Muscle layer of duodenum (tissue), 2 donors: ENCODE measurements around the gene C19orf25.
"Not testable (repeated sequence)": the region's sequence is repeated elsewhere in the genome, so short reads cannot be mapped to it uniquely, and the experiment has no call there.

ENCODE experiments used
- H3K27ac ChIP-seq: one replicate; pipeline ENCODE4 v1.7.0; 2013; ENCODE audit warnings: mild to moderate bottlenecking, low read length
- H3K27me3 ChIP-seq: one replicate; pipeline ENCODE4 v1.7.0; 2013; ENCODE audit warnings: low read depth, mild to moderate bottlenecking, control low read depth, low read length
- H3K36me3 ChIP-seq, 2 donors: one replicate each; pipeline ENCODE4 v1.7.0; 2013; ENCODE audit warnings: low read length in 2 of 2, control low read depth in 1 of 2, mild to moderate bottlenecking in 1 of 2; ENCODE audit not compliant: insufficient read depth in 2 of 2, control insufficient read depth in 1 of 2
- H3K4me1 ChIP-seq, 2 donors: one replicate each; pipeline ENCODE4 v1.7.0; 2013; ENCODE audit warnings: low read length in 2 of 2, mild to moderate bottlenecking in 2 of 2, control low read depth in 1 of 2, moderate library complexity in 1 of 2; ENCODE audit not compliant: insufficient read depth in 2 of 2, control insufficient read depth in 1 of 2
- H3K4me3 ChIP-seq, 2 donors: one replicate each; pipeline ENCODE4 v1.7.0; 2013; ENCODE audit warnings: low read length in 2 of 2, low read depth in 1 of 2, mild to moderate bottlenecking in 1 of 2
- H3K9me3 ChIP-seq, 2 donors: one replicate each; pipeline ENCODE4 v1.7.0; 2013; ENCODE audit warnings: low read length in 2 of 2, control low read depth in 1 of 2, mild to moderate bottlenecking in 1 of 2; ENCODE audit not compliant: control insufficient read depth in 1 of 2
- donor health status: healthy.

C19orf25 gene

DNA sequence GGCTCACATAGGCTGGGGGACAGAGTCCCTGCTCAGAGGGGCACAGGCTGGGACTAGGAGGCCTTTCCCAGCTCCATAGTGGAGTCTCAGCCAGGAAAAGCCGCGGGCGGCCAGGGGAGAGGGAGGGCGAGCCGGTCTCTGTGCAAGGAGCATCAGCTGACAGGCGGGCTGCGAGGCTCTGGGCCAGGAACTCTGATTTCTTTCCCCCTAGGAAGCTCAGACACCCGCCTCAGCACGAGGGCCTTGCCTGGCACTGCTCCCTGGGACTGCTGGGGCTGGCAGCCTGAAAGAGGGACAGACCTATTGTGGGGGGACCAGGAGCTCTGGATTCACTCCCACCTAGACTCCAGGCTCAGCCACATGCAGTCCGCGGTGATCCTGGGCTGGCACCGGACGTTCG lies 42.6 kb upstream of the C19orf25 start:
- H3K9me3 ChIP-seq: no peaks in the 10 kb centered on the region
- no peak overlapping the region for H3K27ac ChIP-seq
- H3K36me3 ChIP-seq: no peaks in the 10 kb centered on the region
- peaks cover 0 to 3% of the 10 kb centered on the region in 2 donors for H3K4me1 ChIP-seq
- peaks cover 16% of the 10 kb centered on the region for H3K27me3 ChIP-seq
- H3K4me3 ChIP-seq: no peak overlapping the region

DNA sequence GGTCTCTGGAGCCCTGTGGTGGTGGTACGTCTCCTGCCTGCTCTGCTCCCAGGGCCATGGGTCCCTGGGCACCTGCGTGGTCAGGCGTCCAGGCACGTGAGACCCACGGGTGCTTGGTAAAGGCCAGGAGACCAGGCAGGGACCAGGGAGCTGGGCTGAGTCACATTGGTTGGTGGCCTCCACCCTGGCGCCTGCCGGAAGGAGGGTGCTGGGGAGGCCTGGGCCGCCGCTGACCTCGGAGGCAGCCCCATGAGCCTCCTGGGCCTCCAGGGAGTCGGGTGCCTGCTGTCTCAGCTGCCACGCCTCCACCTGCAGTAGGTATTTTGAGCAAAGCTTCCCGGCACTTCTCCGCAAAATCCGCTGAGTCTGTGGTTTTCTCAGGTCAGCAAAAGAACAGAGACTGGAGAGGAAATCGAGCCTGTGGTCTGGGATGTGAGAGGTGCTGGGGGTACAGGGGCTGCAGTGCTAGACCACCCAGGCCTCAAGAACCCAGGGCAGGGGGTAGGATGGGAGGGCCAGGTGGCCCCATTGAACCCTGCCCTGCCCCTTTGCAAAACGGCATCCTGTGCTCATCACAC lies 41.3 kb upstream of the C19orf25 start:
- Histone ChIP-seq H3K27ac (no peak overlapping the region), H3K9me3 (no peaks in the 10 kb centered on the region), H3K4me1 (peaks cover 0 to 3% of the 10 kb centered on the region in 2 donors), H3K4me3 (no peak overlapping the region), H3K36me3 (no peaks in the 10 kb centered on the region), H3K27me3 (peaks cover 16% of the 10 kb centered on the region)

DNA sequence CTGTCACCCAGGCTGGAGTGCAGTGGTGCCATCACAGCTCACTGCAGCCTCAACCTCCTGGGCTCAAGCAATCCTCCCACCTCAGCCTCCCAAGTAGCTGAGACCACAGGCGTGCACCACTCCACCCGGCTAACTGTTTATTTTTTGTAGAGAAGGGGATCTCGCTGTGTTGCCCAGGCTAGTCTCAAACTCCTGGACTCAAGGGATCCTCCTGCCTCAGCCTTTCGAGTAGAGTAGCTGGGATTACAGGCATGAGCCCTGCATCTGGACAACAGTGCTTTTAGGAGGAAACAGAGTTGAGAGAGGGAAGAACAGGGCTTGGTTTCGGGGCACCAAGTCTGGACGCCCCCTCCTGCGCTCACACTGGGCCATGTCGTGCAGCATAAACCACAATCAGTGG lies 40.8 kb upstream of the C19orf25 start:
- peaks cover 11% of the 10 kb centered on the region for H3K27me3 ChIP-seq
- not testable (repeated sequence) for H3K4me3 ChIP-seq, H3K4me1 ChIP-seq

DNA sequence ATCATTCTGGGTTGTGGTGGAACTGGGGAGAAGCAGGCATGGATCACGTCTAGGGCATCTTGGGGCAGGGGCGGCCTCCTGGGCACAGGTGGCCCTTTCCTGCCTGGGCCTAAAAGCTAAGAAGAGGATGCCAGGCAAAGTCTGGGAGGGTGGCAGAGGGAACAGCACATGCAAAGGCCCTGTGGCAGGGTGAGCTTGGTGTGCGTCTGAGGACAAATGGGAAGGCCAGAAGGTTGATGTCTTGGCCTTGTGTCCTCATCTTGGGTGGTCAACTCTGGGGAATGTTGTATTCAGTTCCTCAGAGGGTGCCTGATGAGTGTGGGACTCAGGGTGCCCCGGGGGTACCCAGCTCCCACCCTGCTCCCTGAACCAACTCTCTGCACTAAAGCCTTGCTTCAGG lies 39.5 kb upstream of the C19orf25 start:
- H3K27me3 ChIP-seq: peaks cover 5% of the 10 kb centered on the region
- H3K4me3 ChIP-seq: no peak overlapping the region
- no peak overlapping the region for H3K27ac ChIP-seq
- H3K36me3 ChIP-seq: no peaks in the 10 kb centered on the region
- peaks cover 0 to 2% of the 10 kb centered on the region in 2 donors for H3K4me1 ChIP-seq
- no peaks in the 10 kb centered on the region for H3K9me3 ChIP-seq

More for the DNA sequence above, 40.8 kb upstream of the C19orf25 start:
- H3K36me3 ChIP-seq, H3K9me3 ChIP-seq, H3K27ac ChIP-seq: not testable (repeated sequence)

DNA sequence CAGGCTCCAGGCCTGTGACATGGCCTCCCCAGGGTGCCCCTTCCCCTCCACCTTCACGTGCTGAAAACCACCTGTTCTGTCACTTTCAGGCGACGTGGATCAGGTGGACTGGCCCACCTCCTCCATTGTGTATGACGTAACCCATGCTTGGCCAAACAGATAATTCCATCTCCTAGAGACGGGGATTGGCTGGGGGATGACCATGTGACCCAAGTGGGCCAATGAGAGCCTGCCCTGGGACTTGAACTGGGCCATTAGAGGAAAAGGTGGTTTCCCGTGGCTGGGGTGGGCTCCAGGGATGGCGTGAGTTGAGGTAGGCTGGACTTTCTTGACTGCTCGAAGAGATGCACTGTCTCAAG lies 37.4 kb upstream of the C19orf25 start:
- no peak overlapping the region for H3K27ac ChIP-seq
- peaks cover 0 to 7% of the 10 kb centered on the region in 2 donors for H3K4me1 ChIP-seq
- H3K4me3 ChIP-seq: no peak overlapping the region
- no peaks in the 10 kb centered on the region for H3K36me3 ChIP-seq
- H3K27me3 ChIP-seq: peaks cover 3% of the 10 kb centered on the region
- no peaks in the 10 kb centered on the region for H3K9me3 ChIP-seq

DNA sequence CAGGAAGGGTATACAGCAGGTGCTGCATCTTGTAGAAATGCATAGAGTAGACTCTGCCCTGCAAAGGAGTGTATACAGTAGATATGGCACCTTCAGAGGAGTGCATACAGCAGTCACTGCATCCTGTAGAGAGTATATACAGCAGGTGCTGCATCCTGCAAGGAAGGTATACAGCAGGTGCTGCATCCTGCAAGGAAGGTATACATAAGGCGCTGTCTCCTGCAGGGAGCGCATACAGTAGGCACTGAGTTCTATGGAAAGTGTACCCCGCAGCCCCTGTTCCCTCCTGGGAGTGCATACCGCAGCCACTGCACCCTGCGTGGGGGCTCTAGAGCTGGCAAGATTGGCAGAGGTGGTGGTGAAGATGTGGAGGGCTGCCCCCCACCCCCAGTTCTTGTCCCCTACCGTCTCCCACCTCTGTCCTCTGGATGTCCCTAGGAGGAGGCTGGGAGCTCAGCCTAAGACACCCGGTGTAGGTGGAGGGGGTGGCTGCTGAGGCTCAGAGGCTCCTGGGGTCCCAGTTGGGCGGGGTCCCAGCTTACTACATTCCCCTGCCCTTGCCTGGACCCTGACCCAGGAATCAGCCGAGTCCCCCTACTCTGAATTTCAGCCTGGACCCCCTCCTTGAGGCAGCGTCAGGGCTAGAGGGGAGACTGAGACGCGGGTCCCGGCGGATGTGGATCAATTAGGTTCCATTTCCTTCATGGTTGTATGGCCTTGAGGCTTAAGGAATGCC lies 36.1 kb upstream of the C19orf25 start:
- Histone ChIP-seq H3K27ac (no peak overlapping the region), H3K4me1 (peaks cover 0 to 7% of the 10 kb centered on the region in 2 donors), H3K9me3 (no peaks in the 10 kb centered on the region), H3K27me3 (peaks cover 3% of the 10 kb centered on the region), H3K4me3 (no peak overlapping the region), H3K36me3 (no peaks in the 10 kb centered on the region)

DNA sequence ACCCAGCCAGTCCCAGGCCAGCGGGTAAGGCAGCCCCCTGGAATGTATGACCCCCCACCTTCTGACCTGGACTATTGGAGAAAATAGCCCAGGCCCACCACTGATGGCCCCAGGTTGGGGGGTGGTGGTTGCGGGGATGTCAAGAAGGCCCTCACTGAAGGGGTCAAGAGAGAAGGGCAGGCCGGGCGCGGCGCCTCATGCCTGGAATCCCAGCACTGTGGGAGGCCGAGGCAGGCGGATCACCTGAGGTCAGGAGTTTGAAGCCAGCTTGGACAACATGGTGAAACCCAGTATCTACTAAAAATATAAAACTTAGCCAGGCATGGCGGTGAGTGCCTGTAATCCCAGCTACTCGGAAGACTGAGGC lies 35.3 kb upstream of the C19orf25 start:
- H3K4me1 ChIP-seq: peaks cover 0 to 7% of the 10 kb centered on the region in 2 donors
- no peak overlapping the region for H3K4me3 ChIP-seq
- H3K27me3 ChIP-seq: peaks cover 3% of the 10 kb centered on the region
- no peaks in the 10 kb centered on the region for H3K36me3 ChIP-seq
- no peaks in the 10 kb centered on the region for H3K9me3 ChIP-seq
- H3K27ac ChIP-seq: no peak overlapping the region

DNA sequence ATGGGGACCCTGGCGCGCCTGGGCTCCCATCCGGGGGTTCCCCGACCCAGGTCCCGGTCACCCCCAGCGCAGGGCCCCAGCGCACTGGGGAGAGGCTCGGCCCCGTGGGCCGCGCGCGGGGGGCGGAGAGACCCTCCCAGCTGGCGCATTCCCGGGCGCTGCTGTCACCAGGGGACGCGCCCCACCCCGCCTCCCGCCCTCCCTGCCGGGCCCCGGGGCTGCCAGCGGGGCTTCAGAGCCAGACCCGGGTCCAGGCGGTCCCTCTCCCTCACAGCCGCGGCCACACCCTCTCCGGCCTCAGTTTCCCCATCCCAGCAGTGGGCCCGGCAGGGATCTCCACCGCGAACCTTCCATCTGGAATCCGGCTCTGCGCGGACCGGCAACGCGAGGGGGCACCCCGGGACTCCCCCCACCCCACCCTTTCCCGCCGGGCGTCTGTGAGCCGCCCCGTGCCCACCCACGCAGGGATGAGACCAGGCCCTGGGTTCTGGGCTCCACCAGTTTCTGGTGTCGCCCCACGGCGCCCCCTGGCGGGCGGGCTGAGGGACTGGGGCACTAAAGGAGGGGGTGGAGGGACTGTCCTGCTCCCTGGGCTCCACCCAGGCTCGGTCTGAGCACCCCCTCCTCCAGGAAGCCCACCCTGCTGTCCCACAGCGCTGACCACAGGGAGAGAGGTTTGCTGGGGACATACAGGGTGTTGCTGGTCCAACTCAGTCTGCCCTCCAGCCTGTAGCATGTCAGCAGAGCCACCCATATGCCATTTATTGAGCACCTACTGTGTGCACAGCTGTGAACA lies 34.7 kb upstream of the C19orf25 start:
- H3K36me3 ChIP-seq: no peaks in the 10 kb centered on the region
- H3K27me3 ChIP-seq: peaks cover 3% of the 10 kb centered on the region
- no peaks in the 10 kb centered on the region for H3K9me3 ChIP-seq
- peak overlapping the region in 1 of 2 donors; percentile 61 for H3K4me3 ChIP-seq
- no peak overlapping the region for H3K27ac ChIP-seq
- H3K4me1 ChIP-seq: peaks cover 0 to 7% of the 10 kb centered on the region in 2 donors

DNA sequence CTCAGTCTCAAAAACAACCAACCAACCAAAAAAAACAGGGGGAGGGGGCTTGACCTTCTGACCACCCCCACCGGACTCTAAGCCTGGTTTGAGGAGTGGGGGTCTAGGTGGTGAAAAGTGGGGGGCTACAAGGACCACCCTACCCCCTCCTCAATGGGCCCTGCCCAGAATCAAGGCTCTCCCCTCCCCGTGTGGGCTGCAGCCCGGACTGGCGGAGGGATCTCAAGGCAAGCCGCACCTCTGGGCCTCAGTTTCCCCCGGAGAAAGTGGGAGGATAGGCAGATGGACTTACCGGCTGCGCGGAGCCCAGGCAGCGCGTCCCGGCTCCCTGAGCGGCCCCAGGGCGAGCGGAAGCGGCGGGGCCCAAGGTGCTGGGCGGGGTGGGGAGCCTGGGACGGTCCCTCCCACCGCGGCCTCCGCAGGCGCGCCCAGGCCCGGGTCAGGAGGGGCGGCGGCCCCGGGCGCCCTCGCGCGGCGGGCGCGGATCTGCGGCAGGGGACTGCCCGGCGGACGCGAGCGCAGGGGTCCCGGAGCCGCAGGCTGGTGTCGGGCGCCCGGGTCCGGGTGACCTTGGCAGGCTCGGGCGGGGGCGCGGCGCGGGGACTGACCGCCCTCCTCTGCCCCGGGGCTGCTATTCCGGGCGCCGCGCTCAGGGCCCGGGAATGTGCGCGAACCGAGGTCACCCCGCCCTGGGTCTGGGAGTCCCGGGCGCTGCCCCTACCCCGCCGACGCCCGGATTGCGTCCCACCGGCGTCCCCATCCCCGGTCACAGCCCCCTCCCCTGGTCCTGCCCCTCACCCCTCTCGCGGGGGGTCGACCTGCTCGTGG lies 33.9 kb upstream of the C19orf25 start, which contains the start of gene ADAMTSL5:
ADAMTSL5 (minus strand) TSS at position 349 of the 828 bp plus-strand sequence. CDS start 2,076 bp downstream, outside the sequence.
- peak within 1 kb of the TSS; percentile 44 to 61 for H3K4me3 ChIP-seq
- H3K27ac ChIP-seq: no peak within 1 kb of the TSS
- H3K27me3 ChIP-seq: peaks cover 3% of the 10 kb centered on the region
- H3K9me3 ChIP-seq: peaks cover 0 to 4% of the 10 kb centered on the region in 2 donors
- peaks cover 0 to 10% of the 10 kb centered on the region in 2 donors for H3K4me1 ChIP-seq
- H3K36me3 ChIP-seq: no peaks in the 10 kb centered on the region

DNA sequence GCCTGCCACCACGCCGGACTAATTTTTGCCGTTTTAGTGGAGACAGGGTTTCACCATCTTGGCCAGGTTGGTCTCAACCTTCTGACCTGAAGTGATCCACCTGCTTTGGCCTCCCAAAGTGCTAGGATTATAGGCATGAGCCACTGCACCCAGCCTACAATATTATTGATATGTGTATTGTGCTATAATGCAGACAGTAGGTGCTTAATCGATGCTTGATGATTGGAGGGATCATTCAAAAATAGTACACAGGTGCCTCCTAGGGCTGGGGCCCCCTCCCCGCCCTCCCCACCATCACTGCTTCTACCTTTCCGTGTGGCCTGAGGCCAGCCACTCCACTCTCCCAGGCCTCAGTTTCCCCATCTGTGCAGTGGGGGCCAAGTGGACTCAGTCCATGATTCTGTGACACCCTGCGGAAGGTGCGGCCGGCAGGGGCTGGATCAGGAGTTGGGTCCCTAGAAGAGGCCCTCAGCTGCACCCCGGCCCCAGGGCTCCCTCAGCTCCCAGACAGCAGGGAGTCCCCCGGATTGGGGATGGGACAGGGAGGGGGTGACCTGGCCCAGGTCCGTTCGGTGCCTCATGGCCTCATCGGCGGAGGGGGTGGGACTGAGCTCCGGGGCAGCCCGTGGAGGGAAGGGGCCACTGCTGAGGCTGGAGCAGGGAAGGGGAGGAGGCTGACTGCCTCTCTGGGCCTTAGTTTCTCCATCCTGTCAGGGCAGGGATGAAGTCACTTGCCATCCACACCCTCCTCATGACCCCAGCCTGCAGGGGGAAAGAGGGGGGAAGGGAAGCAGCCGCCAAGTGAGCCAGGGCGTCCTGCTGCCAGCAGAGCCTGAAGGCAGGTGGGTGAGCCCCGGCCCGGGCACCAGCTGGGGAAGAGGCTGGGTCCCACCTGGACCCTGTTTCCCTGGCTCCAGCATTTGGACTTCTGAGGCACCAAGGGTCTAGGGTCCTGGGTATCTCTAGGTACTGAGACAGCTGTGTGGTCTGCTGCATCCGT lies 32.6 kb upstream of the C19orf25 start:
- H3K27me3 ChIP-seq: peaks cover 3% of the 10 kb centered on the region
- H3K9me3 ChIP-seq: peaks cover 0 to 4% of the 10 kb centered on the region in 2 donors
- no peak overlapping the region for H3K27ac ChIP-seq
- no peaks in the 10 kb centered on the region for H3K36me3 ChIP-seq
- H3K4me3 ChIP-seq: no peak overlapping the region
- peaks cover 0 to 15% of the 10 kb centered on the region in 2 donors for H3K4me1 ChIP-seq
